ENCODE data around the gene LPP.

LPP gene

GRCh38 chr3:188205992-188206416, 52.0 kb downstream of the LPP start:
- H3K79me2 ChIP-seq (ENCODE audit: low read length): no peaks in the 10 kb centered on the region
- H3K4me2 ChIP-seq (ENCODE audit: low read depth, low read length): no peak overlapping the region
- H3K27me3 ChIP-seq (replicated peaks; ENCODE audit: insufficient read depth, low read length): no peaks in the 10 kb centered on the region
- H4K20me1 ChIP-seq (ENCODE audit: insufficient read depth, low read length): no peaks in the 10 kb centered on the region
- no peaks in the 10 kb centered on the region for H3F3A ChIP-seq (ENCODE audit: insufficient read depth, low read length)
- no peak for DNase-seq
- no peak overlapping the region for H2AFZ ChIP-seq (ENCODE audit: low read length)
- H3K4me3 ChIP-seq (ENCODE audit: low read length): no peak overlapping the region
- H3K36me3 ChIP-seq (replicated peaks; ENCODE audit: insufficient read depth, low read length): no peaks in the 10 kb centered on the region
- no peaks in the 10 kb centered on the region for H3K9me3 ChIP-seq (replicated peaks; ENCODE audit: insufficient read depth, low read length)
- no peaks in the 10 kb centered on the region for H3K4me1 ChIP-seq (ENCODE audit: low read length)
- no peak overlapping the region for H3K27ac ChIP-seq (ENCODE audit: low read length)
- H3K9ac ChIP-seq (ENCODE audit: low read length): no peak overlapping the region
- no peaks in the 10 kb centered on the region for H3K9me2 ChIP-seq (replicated peaks; ENCODE audit: insufficient read depth, low read length)
- TF ChIP-seq EZH2 (optimal IDR thresholded peaks at IDR 0.05; ENCODE audit: low read depth, low read length): no peak
- no peak; the same call in 1 of the 2 replicates for TF ChIP-seq CTCF (IDR thresholded peaks at IDR 0.05; ENCODE audit: low read length)
- no peak for TF ChIP-seq EZH2phosphoT487 (IDR thresholded peaks at IDR 0.05; ENCODE audit: low read length)

- TF ChIP-seq EZH2 (optimal IDR thresholded peaks at IDR 0.05; ENCODE audit: low read depth, low read length) (no peak), EZH2phosphoT487 (IDR thresholded peaks at IDR 0.05; ENCODE audit: low read length) (no peak), CTCF (IDR thresholded peaks at IDR 0.05; ENCODE audit: low read length) (no peak)
- Histone ChIP-seq H3K9me3 (replicated peaks; ENCODE audit: insufficient read depth, low read length) (no peaks in the 10 kb centered on the region), H3K27me3 (replicated peaks; ENCODE audit: insufficient read depth, low read length) (no peaks in the 10 kb centered on the region), H3K4me1 (ENCODE audit: low read length) (no peaks in the 10 kb centered on the region), H2AFZ (ENCODE audit: low read length) (no peak overlapping the region), H3K79me2 (ENCODE audit: low read length) (no peaks in the 10 kb centered on the region), H3K4me3 (ENCODE audit: low read length) (no peak overlapping the region), H3K27ac (ENCODE audit: low read length) (no peak overlapping the region), H3K4me2 (ENCODE audit: low read depth, low read length) (no peak overlapping the region), H4K20me1 (ENCODE audit: insufficient read depth, low read length) (no peaks in the 10 kb centered on the region), H3K9me2 (replicated peaks; ENCODE audit: insufficient read depth, low read length) (no peaks in the 10 kb centered on the region), H3F3A (ENCODE audit: insufficient read depth, low read length) (no peaks in the 10 kb centered on the region), H3K36me3 (replicated peaks; ENCODE audit: insufficient read depth, low read length) (no peaks in the 10 kb centered on the region), H3K9ac (ENCODE audit: low read length) (no peak overlapping the region)
- DNase-seq: no peak
These were observed 52.8 kb downstream of the LPP start for GRCh38 chr3:188206787-188207186.

- no peaks in the 10 kb centered on the region for H3F3A ChIP-seq (ENCODE audit: insufficient read depth, low read length)
- DNase-seq: no peak
- H3K9ac ChIP-seq (ENCODE audit: low read length): no peak overlapping the region
- no peaks in the 10 kb centered on the region for H3K27me3 ChIP-seq (replicated peaks; ENCODE audit: insufficient read depth, low read length)
- H3K79me2 ChIP-seq (ENCODE audit: low read length): no peaks in the 10 kb centered on the region
- no peak overlapping the region for H2AFZ ChIP-seq (ENCODE audit: low read length)
- no peaks in the 10 kb centered on the region for H3K36me3 ChIP-seq (replicated peaks; ENCODE audit: insufficient read depth, low read length)
- no peak for TF ChIP-seq CTCF (IDR thresholded peaks at IDR 0.05; ENCODE audit: low read length)
- no peak for TF ChIP-seq EZH2phosphoT487 (IDR thresholded peaks at IDR 0.05; ENCODE audit: low read length)
- TF ChIP-seq EZH2 (optimal IDR thresholded peaks at IDR 0.05; ENCODE audit: low read depth, low read length): no peak
- H3K9me2 ChIP-seq (replicated peaks; ENCODE audit: insufficient read depth, low read length): no peaks in the 10 kb centered on the region
- H3K27ac ChIP-seq (ENCODE audit: low read length): no peak overlapping the region
- H3K9me3 ChIP-seq (replicated peaks; ENCODE audit: insufficient read depth, low read length): no peaks in the 10 kb centered on the region
- no peaks in the 10 kb centered on the region for H4K20me1 ChIP-seq (ENCODE audit: insufficient read depth, low read length)
- H3K4me3 ChIP-seq (ENCODE audit: low read length): no peak overlapping the region
- H3K4me1 ChIP-seq (ENCODE audit: low read length): no peaks in the 10 kb centered on the region
- no peak overlapping the region for H3K4me2 ChIP-seq (ENCODE audit: low read depth, low read length)
These were observed 54.1 kb downstream of the LPP start for GRCh38 chr3:188207941-188208515.

Data from MM.1S (cell line).